Brain microvascular endothelial cell (primary cell): Measurements from ENCODE around the gene NACC2.

Source experiments
- DNase-seq: peaks from one replicate; pipeline ENCODE4 v3.0.0-alpha.2; 2020
- H3K27ac ChIP-seq: fragments of 250-450 bp; sonication (Bioruptor Pico); 2 replicates; pipeline ENCODE4 v1.5.1; 2020; ENCODE audit warnings: mild to moderate bottlenecking, moderate library complexity
- H3K27me3 ChIP-seq: fragments of 250-450 bp; sonication (Bioruptor Pico); replicated peaks from 2 replicates; pipeline ENCODE4 v1.5.1; 2020; ENCODE audit warnings: mild to moderate bottlenecking
- H3K36me3 ChIP-seq: fragments of 250-450 bp; sonication (Bioruptor Pico); replicated peaks from 2 replicates; pipeline ENCODE4 v1.5.1; 2020; ENCODE audit warnings: mild to moderate bottlenecking
- H3K4me3 ChIP-seq: 2 replicates; pipeline ENCODE4 v1.5.1; 2011; ENCODE audit warnings: low read depth, mild to moderate bottlenecking, control low read depth, low read length, moderate library complexity
- in situ Hi-C: cut with HindIII; loops from 2 replicates; pipeline ENCODE4 v1.10.0; 2017; ENCODE audit warnings: low sequenced_read_pairs, low pct_ligation_motif_present
- TF ChIP-seq, protein P1 (sequence below): IDR thresholded peaks from 2 replicates; pipeline ENCODE4 v1.5.1; 2011; ENCODE audit warnings: low read depth, mild to moderate bottlenecking, moderate library complexity, low read length, control low read depth, inconsistent platforms; ENCODE audit errors: missing control alignments

Gene NACC2

DNA sequence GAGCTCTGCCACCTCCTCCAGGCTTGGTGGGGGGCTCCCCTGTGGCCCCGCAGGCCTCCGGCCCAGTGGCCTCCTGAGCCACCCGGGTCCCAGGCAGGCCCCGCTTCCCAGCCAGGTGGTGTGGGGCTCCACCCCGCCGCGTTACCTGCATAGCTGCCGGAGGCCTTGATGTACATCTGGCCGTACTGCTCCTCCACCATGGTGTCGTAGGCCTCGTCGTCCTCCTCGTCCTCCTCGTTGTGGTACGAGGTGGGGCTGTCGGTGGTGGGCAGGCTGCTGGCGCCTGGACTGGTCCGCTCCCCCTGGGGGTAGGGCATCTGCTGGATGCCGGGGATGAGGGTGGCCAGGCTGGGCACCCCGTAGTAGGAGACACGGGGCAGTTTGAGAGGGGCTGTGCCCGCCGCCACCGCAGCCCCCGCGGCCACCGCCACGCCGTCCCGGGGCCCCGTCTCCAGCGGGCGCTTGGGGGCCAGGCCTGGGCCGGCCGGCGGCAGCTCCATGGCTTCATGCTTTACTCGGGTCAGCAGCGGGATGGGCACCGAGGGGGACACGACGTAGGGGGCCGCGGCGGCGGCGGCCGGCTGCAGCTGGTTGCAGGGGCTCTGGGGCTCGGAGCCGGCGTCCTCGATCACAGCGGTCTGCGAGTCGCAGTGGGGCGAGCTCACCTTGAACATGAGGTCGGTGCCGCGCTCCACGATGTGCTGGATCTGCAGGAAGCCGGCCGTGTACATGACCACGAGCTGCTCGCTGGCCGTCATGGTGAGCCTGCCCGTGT, 45.4 kb downstream of the NACC2 start:
- Histone ChIP-seq H3K27me3 (no peaks in the 10 kb centered on the region), H3K27ac (no peak overlapping the region), H3K36me3 (peaks cover 15% of the 10 kb centered on the region), H3K4me3 (no peak overlapping the region)
- TF ChIP-seq, protein P1, sequence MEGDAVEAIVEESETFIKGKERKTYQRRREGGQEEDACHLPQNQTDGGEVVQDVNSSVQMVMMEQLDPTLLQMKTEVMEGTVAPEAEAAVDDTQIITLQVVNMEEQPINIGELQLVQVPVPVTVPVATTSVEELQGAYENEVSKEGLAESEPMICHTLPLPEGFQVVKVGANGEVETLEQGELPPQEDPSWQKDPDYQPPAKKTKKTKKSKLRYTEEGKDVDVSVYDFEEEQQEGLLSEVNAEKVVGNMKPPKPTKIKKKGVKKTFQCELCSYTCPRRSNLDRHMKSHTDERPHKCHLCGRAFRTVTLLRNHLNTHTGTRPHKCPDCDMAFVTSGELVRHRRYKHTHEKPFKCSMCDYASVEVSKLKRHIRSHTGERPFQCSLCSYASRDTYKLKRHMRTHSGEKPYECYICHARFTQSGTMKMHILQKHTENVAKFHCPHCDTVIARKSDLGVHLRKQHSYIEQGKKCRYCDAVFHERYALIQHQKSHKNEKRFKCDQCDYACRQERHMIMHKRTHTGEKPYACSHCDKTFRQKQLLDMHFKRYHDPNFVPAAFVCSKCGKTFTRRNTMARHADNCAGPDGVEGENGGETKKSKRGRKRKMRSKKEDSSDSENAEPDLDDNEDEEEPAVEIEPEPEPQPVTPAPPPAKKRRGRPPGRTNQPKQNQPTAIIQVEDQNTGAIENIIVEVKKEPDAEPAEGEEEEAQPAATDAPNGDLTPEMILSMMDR = no peak
- no peak for DNase-seq
- in situ Hi-C loops = no loop called here

DNA sequence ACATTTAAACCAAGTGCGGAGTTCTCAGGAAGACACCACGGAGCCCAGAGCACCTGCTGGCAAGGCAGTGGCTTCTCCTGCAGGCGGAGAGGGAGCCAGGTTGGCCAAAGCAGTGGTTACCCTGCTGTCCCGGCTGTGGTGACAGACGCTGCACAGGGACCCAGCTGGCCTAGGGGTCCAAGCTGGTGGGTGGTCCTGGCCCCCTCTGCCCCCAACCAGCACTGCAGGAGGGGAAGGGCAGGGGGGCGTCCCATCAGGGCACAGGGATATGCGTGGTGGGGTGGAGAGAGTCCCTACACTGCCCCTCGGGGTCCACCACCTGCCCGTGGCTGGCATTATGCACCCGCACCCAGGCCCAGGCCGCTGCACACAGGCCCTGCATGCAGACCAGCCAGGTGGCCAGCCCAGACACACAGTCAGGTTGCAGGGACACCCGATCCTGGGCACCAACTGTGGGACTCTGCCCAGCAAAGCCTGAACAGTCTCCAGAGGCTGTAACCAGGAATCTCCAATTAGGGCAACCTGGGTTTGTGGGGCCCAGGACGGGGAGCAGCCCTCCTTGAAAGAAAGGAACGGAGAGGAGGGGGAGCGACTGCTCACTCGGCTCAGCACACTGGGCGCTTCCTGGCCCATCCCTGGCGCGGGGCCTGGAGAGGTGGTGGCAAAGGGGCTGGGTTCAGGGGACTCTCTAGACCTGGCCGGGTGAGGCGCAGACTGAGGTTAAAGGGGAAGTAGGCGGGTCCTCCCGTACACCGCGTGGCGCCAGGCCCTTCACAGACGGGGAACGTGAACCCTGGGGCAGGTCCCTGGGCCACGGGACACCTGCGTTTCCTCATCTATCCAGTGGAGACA, 46.3 kb downstream of the NACC2 start:
- Histone ChIP-seq H3K36me3 (peaks cover 15% of the 10 kb centered on the region), H3K27me3 (no peaks in the 10 kb centered on the region), H3K27ac (no peak overlapping the region), H3K4me3 (no peak overlapping the region)
- in situ Hi-C loops = no loop called here
- DNase-seq = no peak
- TF ChIP-seq, protein P1 = no peak

DNA sequence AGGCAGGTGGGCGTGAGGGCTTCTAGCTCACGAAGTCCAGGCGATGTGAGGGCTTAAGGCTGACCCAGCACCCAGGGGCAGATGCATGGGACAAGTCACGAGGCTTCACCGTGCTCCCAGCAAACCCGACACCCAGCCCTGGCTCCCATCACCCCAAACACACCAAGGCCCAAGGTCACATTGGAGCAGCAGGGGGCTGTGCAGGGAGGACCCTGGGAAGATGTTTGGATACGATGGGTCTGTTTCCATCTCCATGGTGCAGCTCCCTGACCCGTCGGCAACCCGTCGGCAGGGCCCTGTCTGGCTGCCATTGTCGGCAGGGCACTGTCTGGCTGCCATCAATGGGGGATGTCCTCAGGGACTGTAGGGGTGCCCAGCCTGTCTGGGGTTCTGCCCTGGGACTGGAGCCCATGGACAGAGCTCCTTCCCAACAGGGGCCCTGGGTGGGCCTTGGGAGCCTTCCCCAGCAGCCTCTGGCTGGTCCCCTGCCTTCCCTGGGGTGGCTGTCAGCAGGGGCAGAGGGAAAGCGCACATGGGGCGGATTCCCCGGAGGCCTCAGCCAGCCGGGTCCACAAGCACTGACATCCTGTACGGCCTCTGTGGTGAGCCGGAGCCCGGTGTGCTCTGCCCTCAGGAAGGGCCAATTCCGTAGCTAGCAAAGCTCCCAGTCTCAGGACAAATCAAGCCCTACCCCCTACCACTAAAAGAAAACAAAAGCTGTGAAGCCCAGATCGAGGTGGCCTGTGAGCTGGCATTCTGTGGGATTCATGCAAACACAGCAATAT, 47.1 kb downstream of the NACC2 start:
- no peaks in the 10 kb centered on the region for H3K27me3 ChIP-seq
- in situ Hi-C loops = no loop called here
- H3K27ac ChIP-seq = no peak overlapping the region
- DNase-seq = no peak
- H3K4me3 ChIP-seq = no peak overlapping the region
- TF ChIP-seq, protein P1 = no peak
- H3K36me3 ChIP-seq = peaks cover 15% of the 10 kb centered on the region

DNA sequence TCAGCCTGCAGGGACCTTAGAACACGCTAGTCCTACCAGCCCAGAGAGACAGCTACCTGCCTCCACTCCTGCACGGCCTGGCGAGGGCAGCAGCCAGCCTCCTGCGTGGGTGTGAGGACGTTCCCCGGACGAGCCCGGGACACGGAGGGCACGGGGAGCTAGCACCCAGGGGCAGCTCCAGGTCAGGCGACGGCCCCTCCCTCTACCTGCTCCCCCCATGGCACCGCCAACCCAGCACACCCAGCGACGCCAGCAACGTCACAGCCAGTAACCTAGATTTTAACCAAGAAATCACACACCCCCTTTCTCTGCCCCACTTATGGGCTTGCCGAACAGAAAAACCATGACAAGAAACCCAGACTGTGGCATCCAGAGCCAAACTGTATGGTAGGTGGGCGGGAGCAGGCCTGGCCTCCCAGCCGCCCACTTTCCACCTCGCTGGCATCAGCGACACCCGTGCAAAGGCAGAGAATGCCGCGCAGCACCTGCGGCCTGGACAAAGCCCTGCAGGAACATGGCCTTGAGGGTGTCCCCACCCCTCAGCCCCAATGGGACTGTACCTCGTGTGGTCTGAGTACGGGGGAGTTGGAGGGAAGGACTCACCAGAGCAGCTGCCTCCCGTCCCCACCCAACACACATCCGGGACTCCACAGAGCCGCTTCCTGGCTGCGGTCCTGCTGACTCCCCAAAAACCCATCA, 47.9 kb downstream of the NACC2 start:
- in situ Hi-C loops = no loop called here
- no peak for DNase-seq
- Histone ChIP-seq H3K27ac (no peak overlapping the region), H3K27me3 (no peaks in the 10 kb centered on the region), H3K36me3 (peaks cover 15% of the 10 kb centered on the region), H3K4me3 (no peak overlapping the region)
- TF ChIP-seq, protein P1 = no peak

DNA sequence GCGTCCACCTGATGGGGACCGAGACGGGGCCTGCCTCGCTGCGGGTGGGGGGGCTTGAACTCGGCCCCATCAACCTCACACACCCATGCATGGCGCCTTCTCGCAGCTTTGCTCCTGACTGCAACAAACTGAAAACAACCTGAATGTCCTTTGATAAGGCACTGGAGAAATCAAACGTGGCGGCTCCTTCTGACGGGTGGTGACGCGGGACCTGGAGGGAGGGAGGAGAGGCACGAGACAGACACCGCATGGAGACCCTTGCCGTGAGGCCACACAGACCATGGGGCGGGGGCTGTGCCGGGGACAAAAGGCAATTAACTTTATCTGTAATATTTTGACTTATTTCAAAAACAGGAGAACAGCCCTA, 48.6 kb downstream of the NACC2 start:
- Histone ChIP-seq H3K4me3 (no peak overlapping the region), H3K36me3 (peaks cover 15% of the 10 kb centered on the region), H3K27me3 (no peaks in the 10 kb centered on the region), H3K27ac (no peak overlapping the region)
- TF ChIP-seq, protein P1 = no peak
- in situ Hi-C loops = no loop called here
- DNase-seq = no peak
